A549 (cell line): ENCODE data around the gene ENTREP3. TPM values are rescaled to one million over a fixed set of nuclear protein-coding genes. Genes with fewer than 3 reads are reported as not detected.
"Not testable (repeated sequence)": the region's sequence is repeated elsewhere in the genome, so short reads cannot be mapped to it uniquely, and the experiment has no call there.

ENCODE experiments used
- ATAC-seq, 2 experiments: fragments of 200-7000 bp in 1 of 2; fragments of >200 bp in 1 of 2; cut with Nextera tagmentation in 1 of 2; cut with Tn5 transposase in 1 of 2; 3 replicates each; pipeline versions ENCODE4 v1.8.0 to v1.9.1; 2018 to 2020; ENCODE audit warnings: mild to moderate bottlenecking in 1 of 2, moderate library complexity in 1 of 2
- CTCF ChIA-PET: fragments of 300-600 bp; sonication (Branson Sonifier 250); formaldehyde crosslinking; extraction: SDS; loops from one replicate; lab custom pipeline; 2021; ENCODE audit warnings: antibody characterized with exemption, inconsistent platforms; lab: Yijun Ruan, JAX
- POLR2A ChIA-PET: fragments of 350-600 bp; formaldehyde crosslinking; extraction: SDS; loops from one replicate; lab custom pipeline; 2021; ENCODE audit warnings: antibody characterized with exemption, inconsistent platforms; lab: Yijun Ruan, JAX
- DNase-seq, 2 experiments: peaks; one replicate each; pipeline versions ENCODE4 v3.0.0 to v3.0.0-alpha.2; 2011 to 2016; ENCODE audit warnings: low read depth in 1 of 2, low spot score in 1 of 2
- FAIRE-seq: peaks from 2 replicates; lab custom pipeline; 2011; peaks lifted over from hg19 to GRCh38; lab: Jason Lieb, UNC
- H3K27ac ChIP-seq, 2 experiments: fragments of >200 bp; sonication (Bioruptor Twin); formaldehyde crosslinking; 3 replicates each; pipeline ENCODE4 v1.5.1; 2016 to 2017
- H3K4me1 ChIP-seq: fragments of >200 bp; sonication (Bioruptor Twin); formaldehyde crosslinking; 3 replicates; pipeline ENCODE4 v1.6.1; 2016
- H3K4me2 ChIP-seq: fragments of >200 bp; sonication (Bioruptor Twin); formaldehyde crosslinking; 3 replicates; pipeline ENCODE4 v1.6.1; 2016
- H3K4me3 ChIP-seq: fragments of >200 bp; sonication (Bioruptor Twin); formaldehyde crosslinking; 3 replicates; pipeline ENCODE4 v1.5.1; 2016
- H3K9me3 ChIP-seq: fragments of >200 bp; sonication (Bioruptor Twin); formaldehyde crosslinking; 3 replicates; pipeline ENCODE4 v1.6.1; 2016
- BHLHE40 ChIP-seq: IDR thresholded peaks from 2 replicates; pipeline ENCODE4 v1.6.1; 2012; ENCODE audit warnings: low read depth, low read length, inconsistent platforms
- E2F6 ChIP-seq: IDR thresholded peaks from 2 replicates; pipeline ENCODE4 v1.6.1; 2012; ENCODE audit warnings: low read depth, borderline replicate concordance
- EHF ChIP-seq: fragments of 250-450 bp; sonication (Bioruptor Pico); IDR thresholded peaks from 2 replicates; pipeline ENCODE4 v1.5.0; 2020; ENCODE audit warnings: mild to moderate bottlenecking
- ELK1 ChIP-seq: fragments of 150-350 bp; IDR thresholded peaks from 2 replicates; pipeline ENCODE4 v1.6.1; 2014; ENCODE audit warnings: low read depth, mild to moderate bottlenecking, low read length
- FOSL2 ChIP-seq, 2 experiments: fragments of 450-650 bp in 1 of 2; fragments of >200 bp in 1 of 2; sonication (Bioruptor Twin) in 1 of 2; formaldehyde crosslinking; IDR thresholded peaks; 2 replicates each; pipeline versions ENCODE4 v1.5.0 to v1.6.1; 2016 to 2020; ENCODE audit warnings: mild to moderate bottlenecking in 1 of 2, moderate library complexity in 1 of 2
- HEYL ChIP-seq: fragments of 250-450 bp; sonication (Bioruptor Pico); IDR thresholded peaks from 2 replicates; pipeline ENCODE4 v1.8.0; 2021; ENCODE audit warnings: mild to moderate bottlenecking, moderate library complexity
- HMGXB4 ChIP-seq: fragments of 250-450 bp; sonication (Bioruptor Pico); IDR thresholded peaks from 2 replicates; pipeline ENCODE4 v1.5.0; 2021; ENCODE audit warnings: mild to moderate bottlenecking, moderate library complexity, borderline replicate concordance
- HOXB5 ChIP-seq: fragments of 250-450 bp; sonication (Bioruptor Pico); IDR thresholded peaks from 2 replicates; pipeline ENCODE4 v1.5.0; 2020; ENCODE audit warnings: mild to moderate bottlenecking, moderate library complexity
- JUN ChIP-seq, 2 experiments: fragments of >200 bp; sonication (Bioruptor Twin); formaldehyde crosslinking; IDR thresholded peaks; 2 replicates in 1 of 2; 3 replicates in 1 of 2; pipeline ENCODE4 v1.6.1; 2016 to 2017
- JUNB ChIP-seq: fragments of >200 bp; sonication (Bioruptor Twin); formaldehyde crosslinking; IDR thresholded peaks from 2 replicates; pipeline ENCODE4 v1.6.1; 2016
- KDM1A ChIP-seq: fragments of 200-600 bp; sonication (generic); IDR thresholded peaks from 2 replicates; pipeline ENCODE4 v1.6.1; 2016; ENCODE audit warnings: low read depth, mild to moderate bottlenecking
- KDM5A ChIP-seq: fragments of 200-600 bp; sonication (generic); IDR thresholded peaks from 2 replicates; pipeline ENCODE4 v1.6.1; 2016; ENCODE audit warnings: antibody characterized with exemption, mild to moderate bottlenecking
- MAZ ChIP-seq: fragments of 150-350 bp; IDR thresholded peaks from 2 replicates; pipeline ENCODE4 v1.6.1; 2014; ENCODE audit warnings: antibody characterized with exemption, low read depth, low read length, borderline replicate concordance
- MYC ChIP-seq: IDR thresholded peaks from 2 replicates; pipeline ENCODE4 v1.6.1; 2012; ENCODE audit warnings: mild to moderate bottlenecking, inconsistent platforms, low read length, improper control_type of control experiment, borderline replicate concordance
- NPAS2 ChIP-seq: fragments of 250-450 bp; sonication (Bioruptor Pico); IDR thresholded peaks from 2 replicates; pipeline ENCODE4 v1.8.0; 2022; ENCODE audit warnings: mild to moderate bottlenecking, moderate library complexity, borderline replicate concordance
- NR3C1 ChIP-seq: fragments of >200 bp; sonication (Bioruptor Twin); formaldehyde crosslinking; IDR thresholded peaks from 3 replicates; pipeline ENCODE4 v1.6.1; 2017
- POLR2A ChIP-seq: IDR thresholded peaks from 2 replicates; pipeline ENCODE4 v1.6.1; 2012; ENCODE audit warnings: mild to moderate bottlenecking, low read length
- RFX5 ChIP-seq: fragments of 450-650 bp; IDR thresholded peaks from 2 replicates; pipeline ENCODE4 v1.7.1; 2014; ENCODE audit warnings: antibody characterized with exemption, mild to moderate bottlenecking, moderate library complexity
- SREBF2 ChIP-seq: fragments of 450-650 bp; IDR thresholded peaks from 2 replicates; pipeline ENCODE4 v1.6.1; 2014; ENCODE audit warnings: mild to moderate bottlenecking, moderate library complexity
- TP53 ChIP-seq: fragments of 250-450 bp; sonication (Bioruptor Pico); IDR thresholded peaks from 2 replicates; pipeline ENCODE4 v1.5.0; 2021; ENCODE audit warnings: mild to moderate bottlenecking, moderate library complexity
- ZFP36 ChIP-seq: fragments of 450-650 bp; IDR thresholded peaks from 2 replicates; pipeline ENCODE4 v1.6.1; 2014; ENCODE audit warnings: borderline replicate concordance; ENCODE audit not compliant: partially characterized antibody
- ZNF302 ChIP-seq: fragments of 250-450 bp; sonication (Bioruptor Pico); IDR thresholded peaks from 2 replicates; pipeline ENCODE4 v1.9.0; 2021; ENCODE audit warnings: inconsistent platforms, mild to moderate bottlenecking, moderate library complexity
- WGBS: methylation state at CpG from one replicate; pipeline ENCODE4 v1.1.6; 2017; ENCODE audit errors: missing lambda C conversion rate; 5-methylcytosine and 5-hydroxymethylcytosine counted together
- polyA plus RNA-seq, 4 experiments: library from polyadenylated mRNA; depleted of rRNA in 3 of 4; stranded (reverse); fragments of >200 nt; fragmentation: RNase III in 1 of 4; extraction: RNeasy Plus Mini Kit Qiagen cat#74134 plus additional on column Dnase treatment in 1 of 4; gene quantifications; 2 replicates in 3 of 4; 3 replicates in 1 of 4; pipeline ENCODE4 v1.2.3, GENCODE V29; 2011 to 2017
- TF ChIP-seq, protein P1 (sequence below): fragments of >200 bp; sonication (Bioruptor Twin); formaldehyde crosslinking; IDR thresholded peaks from 3 replicates; pipeline ENCODE4 v1.5.1; 2016
- TF ChIP-seq, protein P2 (sequence below): fragments of 450-650 bp; IDR thresholded peaks from 2 replicates; pipeline ENCODE4 v1.6.1; 2014; ENCODE audit warnings: antibody characterized with exemption

The ENTREP3 gene
- polyA plus RNA-seq, 2 of the 4 experiments (the other 2 are of a cell fraction) = 8.4 to 29.5 TPM

GRCh38 chr1:155246796-155247195 lies 8.5 kb downstream of the ENTREP3 start:
- H3K27ac ChIP-seq, H3K9me3 ChIP-seq, DNase-seq, H3K4me2 ChIP-seq, FAIRE-seq, H3K4me3 ChIP-seq, ATAC-seq: not testable (repeated sequence)
- WGBS = 95% methylated on average over 3 of the region's 3 CpGs
- ChIA-PET CTCF (interaction anchor here (0.5 to 10.4 kb wide), 9 partner anchors 9 to 346 kb away, joined by 3 to 326 read pairs (median 11); partner anchors contain the start of genes CLK2, HCN3, MTX1 and RUSC1), POLR2A (interaction anchor here (1.4 kb wide), 1 partner anchor 27 kb away, joined by 5 read pairs; the partner anchor contains the start of gene CLK2)
- peaks cover 16% of the 10 kb centered on the region; the same call in 2 of the 3 replicates for H3K4me1 ChIP-seq

DNA sequence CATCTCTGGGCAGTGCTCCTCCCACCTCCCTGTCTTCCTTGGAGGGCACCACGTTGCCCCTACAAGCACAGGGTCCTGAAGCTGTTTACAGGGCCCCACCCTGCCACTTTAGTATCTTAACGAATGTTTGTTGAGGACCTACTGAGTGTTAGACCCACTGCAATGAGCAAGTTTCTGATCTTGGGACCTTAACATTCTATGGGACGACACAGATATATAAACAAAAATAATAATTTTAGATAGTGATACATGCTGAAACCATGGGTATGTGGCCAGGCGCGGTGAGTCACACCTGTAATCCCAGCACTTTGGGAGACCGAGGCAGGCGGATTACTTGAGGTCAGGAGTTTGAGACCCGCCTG lies 10.1 kb downstream of the ENTREP3 start:
- no peaks in the 10 kb centered on the region for H3K9me3 ChIP-seq
- CTCF ChIA-PET = interaction anchor here (1.0 to 10.4 kb wide), 11 partner anchors 10 to 259 kb away, joined by 3 to 326 read pairs (median 4); partner anchors contain the start of genes CLK2, ENTREP3, RUSC1 and SCAMP3
- peak overlapping the region; percentile 89 for H3K4me2 ChIP-seq
- POLR2A ChIA-PET = interaction anchor here (1.7 to 2.6 kb wide), 2 partner anchors 18 to 78 kb away, joined by 3 to 7 read pairs; no protein-coding TSS in a partner anchor
- ATAC-seq = no peak
- TF ChIP-seq FOSL2 (IDR thresholded peaks at IDR 0.05) (no peak), FOSL2 (CRISPR knock-in tag; IDR thresholded peaks at IDR 0.05) (peak; percentile 5; the same call in 1 of the 2 replicates), HOXB5 (no peak)
- peaks cover 24% of the 10 kb centered on the region for H3K4me1 ChIP-seq
- no peak for DNase-seq
- WGBS = 77% methylated on average over 8 of the region's 8 CpGs
- H3K4me3 ChIP-seq = peak overlapping the region; percentile 59
- FAIRE-seq = no peak
- H3K27ac ChIP-seq = peak overlapping the region; percentile 82 to 90

- Histone ChIP-seq H3K4me1 (peaks cover 24% of the 10 kb centered on the region), H3K27ac (peak overlapping the region; percentile 82 to 90), H3K9me3 (no peaks in the 10 kb centered on the region), H3K4me2 (peak overlapping the region; percentile 89), H3K4me3 (peak overlapping the region; percentile 59)
- peak; percentile 94 to 96 for ATAC-seq
- CTCF ChIA-PET = interaction anchor here (0.6 to 10.4 kb wide), 15 partner anchors 11 to 407 kb away, joined by 3 to 326 read pairs (median 5); partner anchors contain the start of genes CLK2, ENTREP3, KRTCAP2 and RUSC1
- DNase-seq = peak; percentile 99
- FAIRE-seq = no peak
- POLR2A ChIA-PET = interaction anchor here (1.1 to 2.6 kb wide), 4 partner anchors 17 to 79 kb away, joined by 3 to 7 read pairs (median 4); partner anchors contain the start of gene KRTCAP2
- WGBS = 3% methylated on average over 53 of the region's 53 CpGs
- TF ChIP-seq JUN (IDR thresholded peaks at IDR 0.05) (peak; percentile 76 to 86; a peak in 4 of 5 replicates), KDM5A (no peak), RFX5 (peak; percentile 82), POLR2A (peak; percentile 79), HMGXB4 (CRISPR knock-in tag) (no peak; the same call in 1 of the 2 replicates), BHLHE40 (no peak), ELK1 (no peak), NPAS2 (CRISPR knock-in tag) (no peak), MAZ (peak; percentile 92), HOXB5 (peak; percentile 84; the same call in 1 of the 2 replicates), ZNF302 (CRISPR knock-in tag) (no peak; the same call in 1 of the 2 replicates), ZFP36 (peak; percentile 86), KDM1A (no peak), MYC (peak; percentile 83), E2F6 (peak; percentile 99), TP53 (CRISPR knock-in tag) (peak; percentile 53; the same call in 1 of the 2 replicates), NR3C1 (no peak), JUNB (no peak; the same call in 1 of the 2 replicates), EHF (CRISPR knock-in tag) (no peak), HEYL (CRISPR knock-in tag) (no peak), SREBF2 (no peak)
- TF ChIP-seq, protein P1, sequence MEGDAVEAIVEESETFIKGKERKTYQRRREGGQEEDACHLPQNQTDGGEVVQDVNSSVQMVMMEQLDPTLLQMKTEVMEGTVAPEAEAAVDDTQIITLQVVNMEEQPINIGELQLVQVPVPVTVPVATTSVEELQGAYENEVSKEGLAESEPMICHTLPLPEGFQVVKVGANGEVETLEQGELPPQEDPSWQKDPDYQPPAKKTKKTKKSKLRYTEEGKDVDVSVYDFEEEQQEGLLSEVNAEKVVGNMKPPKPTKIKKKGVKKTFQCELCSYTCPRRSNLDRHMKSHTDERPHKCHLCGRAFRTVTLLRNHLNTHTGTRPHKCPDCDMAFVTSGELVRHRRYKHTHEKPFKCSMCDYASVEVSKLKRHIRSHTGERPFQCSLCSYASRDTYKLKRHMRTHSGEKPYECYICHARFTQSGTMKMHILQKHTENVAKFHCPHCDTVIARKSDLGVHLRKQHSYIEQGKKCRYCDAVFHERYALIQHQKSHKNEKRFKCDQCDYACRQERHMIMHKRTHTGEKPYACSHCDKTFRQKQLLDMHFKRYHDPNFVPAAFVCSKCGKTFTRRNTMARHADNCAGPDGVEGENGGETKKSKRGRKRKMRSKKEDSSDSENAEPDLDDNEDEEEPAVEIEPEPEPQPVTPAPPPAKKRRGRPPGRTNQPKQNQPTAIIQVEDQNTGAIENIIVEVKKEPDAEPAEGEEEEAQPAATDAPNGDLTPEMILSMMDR = no peak
- TF ChIP-seq, protein P2, sequence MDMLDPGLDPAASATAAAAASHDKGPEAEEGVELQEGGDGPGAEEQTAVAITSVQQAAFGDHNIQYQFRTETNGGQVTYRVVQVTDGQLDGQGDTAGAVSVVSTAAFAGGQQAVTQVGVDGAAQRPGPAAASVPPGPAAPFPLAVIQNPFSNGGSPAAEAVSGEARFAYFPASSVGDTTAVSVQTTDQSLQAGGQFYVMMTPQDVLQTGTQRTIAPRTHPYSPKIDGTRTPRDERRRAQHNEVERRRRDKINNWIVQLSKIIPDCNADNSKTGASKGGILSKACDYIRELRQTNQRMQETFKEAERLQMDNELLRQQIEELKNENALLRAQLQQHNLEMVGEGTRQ = peak; percentile 32; the same call in 1 of the 2 replicates
These were observed 10.7 kb downstream of the ENTREP3 start for GRCh38 chr1:155244368-155245162.
